Stimulated activated CD4-positive, alpha-beta T cell treated with anti-CD3 and anti-CD28 coated beads, TNF-alpha, amount 100 ng/mL, for 1 hour (primary cell): ENCODE measurements around the gene TFF1.

Experiments
- DNase-seq, 3 donors: peaks; one replicate each; pipeline ENCODE4 v3.0.0-alpha.2; 2020; ENCODE audit warnings: low read depth in 3 of 3, low spot score in 1 of 3

Gene TFF1

GRCh38 chr21:42344631-42345030, 21.7 kb downstream of the TFF1 start:
- no peak for DNase-seq

- DNase-seq = no peak
These were observed 22.3 kb downstream of the TFF1 start for GRCh38 chr21:42343963-42344510.

DNA sequence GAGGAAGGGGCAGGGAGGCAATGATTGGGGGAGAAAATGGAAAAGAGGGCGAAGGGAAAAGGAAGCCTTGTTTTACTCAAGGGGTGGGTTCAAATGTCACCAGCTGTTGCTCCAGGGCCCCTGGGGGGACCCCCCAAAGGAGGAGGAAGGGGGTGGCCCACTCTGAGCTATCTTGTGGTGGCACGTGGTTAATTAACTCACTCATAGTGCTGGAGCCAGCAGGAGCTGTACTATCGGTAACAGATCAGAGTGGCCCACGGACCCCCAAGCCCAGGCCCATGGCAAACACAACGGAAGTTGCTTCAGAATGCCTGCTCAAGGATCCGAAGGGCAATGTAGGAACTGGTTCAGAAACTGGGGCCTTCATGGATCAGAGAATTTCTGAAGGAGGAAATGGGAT, 22.8 kb downstream of the TFF1 start:
- DNase-seq = no peak

DNA sequence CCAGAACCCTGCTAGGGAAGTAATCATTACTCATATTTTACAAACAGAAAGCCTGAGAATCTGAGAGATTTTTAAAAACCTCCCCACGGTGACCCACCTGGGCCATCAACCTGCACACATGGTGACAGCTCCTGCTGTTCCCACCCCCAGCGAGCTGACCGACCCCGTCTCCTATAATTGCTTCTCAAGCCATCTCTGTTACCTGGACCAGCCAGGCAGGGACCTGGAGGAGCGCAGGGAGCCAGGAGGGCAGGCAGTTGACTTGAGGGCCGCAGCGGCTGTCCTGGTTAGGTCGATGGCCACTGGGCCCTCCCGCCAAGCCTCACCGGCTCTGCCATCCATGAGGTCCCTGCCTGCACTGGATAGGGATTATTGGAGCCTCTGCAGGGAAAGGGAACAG, 23.2 kb downstream of the TFF1 start:
- no peak for DNase-seq

DNA sequence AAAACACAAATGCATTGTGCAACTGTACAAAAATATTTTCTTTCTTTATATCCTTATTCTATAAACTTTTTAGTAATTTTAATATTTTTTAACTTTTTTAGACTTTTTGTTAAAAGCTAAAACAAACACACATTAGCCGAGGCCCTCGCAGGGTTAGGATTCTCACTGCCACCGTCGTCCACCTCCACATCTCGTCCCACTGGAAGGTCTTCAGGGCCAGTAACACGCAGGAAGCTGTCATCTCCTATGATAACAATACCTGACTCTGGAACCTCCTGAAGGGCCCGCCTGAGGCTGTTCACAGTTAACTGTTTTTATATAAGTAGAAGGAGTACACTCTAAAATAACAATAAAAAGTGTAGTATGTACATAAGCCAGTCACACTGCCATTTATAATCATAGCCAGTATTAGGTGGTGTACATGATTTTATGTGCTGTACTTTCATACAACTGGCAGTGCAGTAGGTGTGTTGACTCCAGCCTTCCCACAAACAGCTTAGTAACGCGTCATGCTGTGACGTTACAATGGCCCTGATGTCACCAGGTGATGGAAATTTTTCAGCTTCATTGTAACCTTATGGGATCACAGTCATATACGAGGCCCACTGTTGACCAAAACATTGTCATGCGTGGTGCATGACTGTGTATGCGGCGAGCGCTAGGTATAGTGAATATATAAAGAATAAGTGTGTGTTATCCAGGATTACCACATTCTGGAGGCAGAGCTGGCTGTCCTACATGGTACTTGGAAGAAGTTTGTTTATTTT, 24.4 kb downstream of the TFF1 start:
- DNase-seq = no peak

- no peak for DNase-seq
These were observed 25.9 kb downstream of the TFF1 start for GRCh38 chr21:42340187-42341050.

DNA sequence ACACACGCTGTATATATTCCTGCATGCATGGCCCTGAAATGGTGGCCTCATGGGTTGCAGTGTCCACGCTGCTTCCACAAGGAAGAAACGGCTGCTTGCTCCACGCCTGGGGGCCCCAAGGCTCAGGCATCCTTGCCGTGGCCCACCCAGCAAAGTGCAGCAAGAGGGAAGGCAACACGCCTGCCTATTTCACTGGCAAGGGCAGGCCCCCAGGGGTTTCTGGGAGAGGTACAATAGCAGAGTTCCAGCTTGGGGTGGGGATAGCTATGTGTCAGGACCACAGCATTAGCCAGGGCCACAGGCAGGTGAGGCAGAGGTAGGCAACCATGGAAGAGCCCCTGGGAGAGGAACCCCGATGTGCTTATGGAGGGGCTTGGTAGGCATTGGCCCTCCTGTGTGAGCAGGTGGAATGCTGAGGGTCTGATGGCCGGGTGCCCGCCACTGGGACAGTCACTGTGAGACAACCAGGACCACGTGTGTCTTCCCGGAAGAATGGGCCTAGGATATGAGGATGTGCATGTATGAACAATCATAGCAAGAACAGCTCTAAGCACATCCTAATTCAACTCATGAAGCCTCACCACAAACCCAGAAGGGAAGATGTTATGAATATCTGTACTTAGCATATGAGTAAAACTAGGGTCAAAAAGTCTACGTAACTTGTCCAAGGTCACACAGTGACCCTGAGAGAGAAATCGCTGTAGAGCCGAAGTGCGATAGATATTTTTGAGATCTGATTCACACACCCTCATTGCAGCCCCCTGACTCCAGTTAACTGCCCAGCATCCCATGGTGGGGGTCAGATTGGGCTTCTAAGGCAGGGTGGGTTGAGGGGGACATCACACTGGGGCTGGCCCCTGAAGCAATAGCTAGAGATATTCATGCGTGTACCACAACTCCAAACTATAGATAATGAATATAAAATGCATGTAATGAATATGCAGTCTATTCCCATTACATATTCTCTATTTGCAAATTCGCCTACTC, 27.3 kb downstream of the TFF1 start:
- no peak for DNase-seq

- DNase-seq = peak; percentile 58 to 77 (median 67)
These were observed 28.3 kb downstream of the TFF1 start for GRCh38 chr21:42337830-42338728.

DNA sequence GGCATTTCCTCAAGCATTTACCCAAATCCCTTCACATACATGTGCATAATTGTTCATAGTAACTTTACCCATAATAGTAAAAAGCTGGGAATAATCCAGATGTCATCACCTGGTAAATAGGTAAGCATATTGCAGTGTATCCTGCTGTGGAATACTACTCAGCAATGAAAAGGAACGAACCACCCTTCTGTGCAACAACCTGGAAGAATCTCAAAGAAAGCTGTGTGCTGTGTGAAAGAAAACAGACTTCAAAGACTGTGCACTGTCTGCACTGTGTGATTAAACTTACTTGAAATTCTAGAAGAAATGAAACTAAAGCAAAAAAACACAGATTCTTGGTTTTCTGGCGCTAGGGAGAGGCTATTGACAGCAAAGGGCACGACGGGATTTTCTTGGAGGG, 29.1 kb downstream of the TFF1 start:
- DNase-seq = no peak

- no peak for DNase-seq
These were observed 30.3 kb downstream of the TFF1 start for GRCh38 chr21:42336054-42336453.

GRCh38 chr21:42332557-42333317, 33.6 kb downstream of the TFF1 start:
- DNase-seq = no peak

DNA sequence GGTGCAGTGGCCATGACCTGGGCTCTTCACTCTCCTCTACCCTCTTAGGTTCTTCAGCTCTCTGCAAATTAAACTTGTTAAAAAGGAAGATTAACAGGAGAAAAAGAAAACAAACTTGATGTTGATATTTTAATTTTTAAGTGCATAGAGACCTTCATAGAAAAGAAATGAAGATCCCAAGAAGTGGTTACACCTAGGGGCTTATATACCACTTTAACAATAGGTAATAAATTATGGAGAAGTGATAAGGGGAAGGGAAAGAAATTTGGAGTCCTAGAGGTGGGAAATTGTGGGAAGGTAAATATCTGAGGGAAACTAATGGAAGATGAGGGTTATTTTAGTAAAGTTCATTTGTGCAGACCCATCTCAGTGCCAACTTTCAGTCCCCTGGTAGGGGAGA, 34.7 kb downstream of the TFF1 start:
- DNase-seq = no peak

DNA sequence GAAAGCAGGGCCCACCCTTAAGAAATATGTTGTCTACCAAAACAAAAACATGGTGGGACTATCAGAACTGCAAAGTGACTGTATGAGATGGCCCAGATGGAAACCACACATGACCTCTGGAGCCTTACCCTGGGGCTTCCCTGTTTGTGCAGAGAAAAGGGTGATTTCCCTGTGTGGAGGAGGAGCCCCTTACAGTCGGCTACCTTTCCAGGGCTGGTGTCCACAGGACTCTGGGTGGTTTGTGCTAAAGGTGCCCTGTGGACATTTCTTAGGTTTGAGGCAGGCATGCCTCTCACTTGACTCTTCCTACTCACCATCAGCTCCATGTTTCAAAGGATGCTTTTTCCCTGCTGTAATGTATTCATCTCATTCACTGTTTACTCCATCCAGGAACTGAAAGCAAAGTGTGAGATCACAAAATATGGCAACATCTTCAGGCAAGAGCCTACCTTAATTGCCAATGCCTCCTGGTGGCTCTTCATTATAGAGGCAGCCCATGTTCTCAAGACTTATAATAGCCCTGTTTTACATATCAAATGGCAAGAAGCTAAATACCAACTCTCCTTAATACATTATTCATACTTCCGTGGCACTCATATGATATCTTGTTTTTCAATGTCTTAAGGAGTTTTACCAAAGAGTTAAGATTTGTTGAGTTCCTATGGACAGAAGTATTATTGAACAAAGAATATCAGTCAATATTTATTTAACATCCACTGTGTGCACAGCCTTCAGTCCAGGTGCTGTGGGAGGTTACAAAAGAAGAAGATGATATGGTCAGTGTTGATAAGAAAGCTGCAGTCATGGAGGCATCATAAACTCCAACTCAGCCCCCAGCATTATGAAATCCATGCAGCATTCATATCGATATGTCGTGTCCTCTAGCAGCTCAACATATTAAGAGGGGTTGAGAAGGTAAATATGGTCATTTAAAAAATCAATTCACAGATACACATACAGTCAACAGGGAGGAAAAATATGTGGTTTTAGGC, 35.7 kb downstream of the TFF1 start:
- DNase-seq = no peak

- no peak for DNase-seq
These were observed 41.4 kb downstream of the TFF1 start for GRCh38 chr21:42324896-42325295.

- DNase-seq = no peak
These were observed 44.5 kb downstream of the TFF1 start for GRCh38 chr21:42321845-42322244.

DNA sequence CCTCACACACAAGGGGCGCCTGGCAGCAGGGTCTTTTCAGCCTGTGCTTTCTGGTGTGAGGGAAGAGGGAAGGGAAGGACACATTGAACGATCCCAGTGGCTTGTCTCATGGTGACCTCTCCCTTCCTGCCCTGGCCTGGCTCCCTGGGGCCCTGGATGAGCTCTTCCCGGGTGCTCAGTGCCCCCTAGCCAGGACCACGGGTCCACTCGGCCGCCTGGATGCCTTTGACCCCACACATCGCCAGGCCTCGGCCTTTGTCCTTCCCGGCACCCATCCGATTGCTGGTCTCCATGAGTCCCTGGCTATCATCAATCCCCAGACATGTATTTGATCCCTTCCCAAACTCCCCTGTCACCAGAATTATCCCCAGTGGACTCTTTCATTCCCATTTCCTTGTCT, 45.1 kb downstream of the TFF1 start:
- DNase-seq = no peak

GRCh38 chr21:42320791-42321190, 45.5 kb downstream of the TFF1 start:
- no peak for DNase-seq
